DMS153 treated with DMSO at 0.1 percent for 48 hours (cell line): ENCODE data around the gene SOHLH1.
"Not testable (repeated sequence)": the region's sequence is repeated elsewhere in the genome, so short reads cannot be mapped to it uniquely, and the experiment has no call there.

Experiments used
- DNase-seq: peaks from one replicate; lab custom pipeline; 2025; ENCODE audit not compliant: unreplicated experiment; lab: John Stamatoyannopoulos, UW

The SOHLH1 gene

GRCh38 chr9:135680056-135680455 lies 19.2 kb downstream of the SOHLH1 start:
- DNase-seq = no peak

GRCh38 chr9:135678236-135679017 lies 20.9 kb downstream of the SOHLH1 start:
- no peak for DNase-seq

- DNase-seq = no peak
Measured at GRCh38 chr9:135677641-135678168, 21.6 kb downstream of the SOHLH1 start.

- no peak for DNase-seq
Measured at GRCh38 chr9:135676891-135677290, 22.4 kb downstream of the SOHLH1 start.

- DNase-seq = no peak
Measured at GRCh38 chr9:135674977-135675376, 24.3 kb downstream of the SOHLH1 start.

- no peak for DNase-seq
Measured at GRCh38 chr9:135673941-135674340, 25.3 kb downstream of the SOHLH1 start.

- DNase-seq = not testable (repeated sequence)
Measured at GRCh38 chr9:135672786-135673185, 26.5 kb downstream of the SOHLH1 start.

GRCh38 chr9:135671591-135672041 lies 27.7 kb downstream of the SOHLH1 start:
- DNase-seq = no peak

- DNase-seq = no peak
Measured at GRCh38 chr9:135670721-135671590, 28.3 kb downstream of the SOHLH1 start.

- no peak for DNase-seq
Measured at GRCh38 chr9:135669616-135670285, 29.5 kb downstream of the SOHLH1 start.

GRCh38 chr9:135669018-135669417 lies 30.3 kb downstream of the SOHLH1 start:
- DNase-seq = not testable (repeated sequence)

GRCh38 chr9:135667463-135668001 lies 31.7 kb downstream of the SOHLH1 start:
- DNase-seq = no peak

GRCh38 chr9:135666534-135667462 lies 32.5 kb downstream of the SOHLH1 start:
- no peak for DNase-seq

- no peak for DNase-seq
Measured at GRCh38 chr9:135665795-135666189, 33.5 kb downstream of the SOHLH1 start.

GRCh38 chr9:135664801-135665794 lies 34.2 kb downstream of the SOHLH1 start:
- DNase-seq = no peak

- DNase-seq = no peak
Measured at GRCh38 chr9:135664266-135664665, 35.0 kb downstream of the SOHLH1 start.

GRCh38 chr9:135663857-135664256 lies 35.4 kb downstream of the SOHLH1 start:
- DNase-seq = no peak

GRCh38 chr9:135663451-135663770 lies 35.9 kb downstream of the SOHLH1 start:
- DNase-seq = no peak
